ENCODE measurements around the gene PDE10A.

The PDE10A gene

GRCh38 chr6:165641672-165642156 is 21.3 kb downstream of the PDE10A start:
- no peak overlapping the region for H3K27ac ChIP-seq (ENCODE audit: low read depth, low read length, poor library complexity, severe bottlenecking)
- H3K36me3 ChIP-seq (ENCODE audit: insufficient read depth, low read length), result no peaks in the 10 kb centered on the region
- no peaks in the 10 kb centered on the region for H3K27me3 ChIP-seq (ENCODE audit: insufficient read depth, low read length)
- no peak overlapping the region for H3K4me2 ChIP-seq (ENCODE audit: low read length)
- no peak overlapping the region for H3K4me3 ChIP-seq (ENCODE audit: low read depth, low read length, poor library complexity, severe bottlenecking)
- no peaks in the 10 kb centered on the region for H3F3A ChIP-seq (ENCODE audit: insufficient read depth, low read length)
- no peak overlapping the region for H3K9ac ChIP-seq (ENCODE audit: low read length)
- no peaks in the 10 kb centered on the region for H3K9me3 ChIP-seq (ENCODE audit: low read length)
- no peaks in the 10 kb centered on the region for H3K4me1 ChIP-seq (ENCODE audit: insufficient read depth, low read length, severe bottlenecking)
- TF ChIP-seq CTCF (IDR thresholded peaks at IDR 0.05; ENCODE audit: low read length), result no peak
- H3K9me2 ChIP-seq (ENCODE audit: low read depth, low read length), result no peaks in the 10 kb centered on the region
- no peaks in the 10 kb centered on the region for H4K20me1 ChIP-seq (ENCODE audit: insufficient read depth, low read length)
- H2AFZ ChIP-seq (ENCODE audit: low read length), result no peak overlapping the region
- H3K79me2 ChIP-seq (ENCODE audit: insufficient read depth, low read length), result no peaks in the 10 kb centered on the region

- no peak overlapping the region for H3K4me2 ChIP-seq (ENCODE audit: low read length)
- no peaks in the 10 kb centered on the region for H3K9me3 ChIP-seq (ENCODE audit: low read length)
- H3K4me1 ChIP-seq (ENCODE audit: insufficient read depth, low read length, severe bottlenecking), result no peaks in the 10 kb centered on the region
- H3K27me3 ChIP-seq (ENCODE audit: insufficient read depth, low read length), result no peaks in the 10 kb centered on the region
- TF ChIP-seq EZH2 (IDR thresholded peaks at IDR 0.05; ENCODE audit: borderline replicate concordance, low read length) (no peak), CTCF (IDR thresholded peaks at IDR 0.05; ENCODE audit: low read length) (no peak)
- no peaks in the 10 kb centered on the region for H3K79me2 ChIP-seq (ENCODE audit: insufficient read depth, low read length)
- H3K4me3 ChIP-seq (ENCODE audit: low read depth, low read length, poor library complexity, severe bottlenecking), result no peak overlapping the region
- H3K27ac ChIP-seq (ENCODE audit: low read depth, low read length, poor library complexity, severe bottlenecking), result no peak overlapping the region
- H3K9me2 ChIP-seq (ENCODE audit: low read depth, low read length), result no peaks in the 10 kb centered on the region
- H4K20me1 ChIP-seq (ENCODE audit: insufficient read depth, low read length), result no peaks in the 10 kb centered on the region
- H2AFZ ChIP-seq (ENCODE audit: low read length), result no peak overlapping the region
- no peak overlapping the region for H3K9ac ChIP-seq (ENCODE audit: low read length)
- H3K36me3 ChIP-seq (ENCODE audit: insufficient read depth, low read length), result no peaks in the 10 kb centered on the region
- H3F3A ChIP-seq (ENCODE audit: insufficient read depth, low read length), result no peaks in the 10 kb centered on the region
These were observed 22.2 kb downstream of the PDE10A start for GRCh38 chr6:165640806-165641205.

GRCh38 chr6:165638530-165638929 is 24.5 kb downstream of the PDE10A start:
- no peak for TF ChIP-seq EZH2 (IDR thresholded peaks at IDR 0.05; ENCODE audit: borderline replicate concordance, low read length)
- no peak for TF ChIP-seq CTCF (IDR thresholded peaks at IDR 0.05; ENCODE audit: low read length)
- Histone ChIP-seq H2AFZ (ENCODE audit: low read length) (no peak overlapping the region), H3K27me3 (ENCODE audit: insufficient read depth, low read length) (no peaks in the 10 kb centered on the region), H3K4me2 (ENCODE audit: low read length) (no peak overlapping the region), H3K9me3 (ENCODE audit: low read length) (no peaks in the 10 kb centered on the region), H3K36me3 (ENCODE audit: insufficient read depth, low read length) (no peaks in the 10 kb centered on the region), H3K4me3 (ENCODE audit: low read depth, low read length, poor library complexity, severe bottlenecking) (no peak overlapping the region), H3F3A (ENCODE audit: insufficient read depth, low read length) (no peaks in the 10 kb centered on the region), H3K9ac (ENCODE audit: low read length) (no peak overlapping the region), H3K9me2 (ENCODE audit: low read depth, low read length) (no peaks in the 10 kb centered on the region), H3K27ac (ENCODE audit: low read depth, low read length, poor library complexity, severe bottlenecking) (no peak overlapping the region), H3K4me1 (ENCODE audit: insufficient read depth, low read length, severe bottlenecking) (no peaks in the 10 kb centered on the region), H3K79me2 (ENCODE audit: insufficient read depth, low read length) (no peaks in the 10 kb centered on the region), H4K20me1 (ENCODE audit: insufficient read depth, low read length) (no peaks in the 10 kb centered on the region)

Data from OCI-LY1 (cell line).